OCI-LY7 (cell line): ENCODE measurements around the gene GPR87. TPM values are rescaled to one million over a fixed set of nuclear protein-coding genes. Genes with fewer than 3 reads are reported as not detected.

Source experiments
- BruUV-seq: library from RNA; stranded (reverse); fragments of 400-500 nt; replicated peaks from 2 replicates; lab custom pipeline; 2021; lab: Mats Ljungman, UMichigan
- CTCF ChIA-PET: fragments of 300-600 bp; sonication (Branson Sonifier 250); formaldehyde crosslinking; loops from one replicate; lab custom pipeline; 2022; ENCODE audit warnings: antibody characterized with exemption; ENCODE audit not compliant: unreplicated experiment; lab: Charles Lee
- POLR2A ChIA-PET: fragments of 300-600 bp; sonication (Branson Sonifier 250); formaldehyde crosslinking; loops from one replicate; lab custom pipeline; 2022; ENCODE audit warnings: antibody characterized with exemption; lab: Charles Lee
- DNase-seq: peaks from one replicate; pipeline ENCODE4 v3.0.0-alpha.2; 2015; ENCODE audit warnings: low spot score
- H2AFZ ChIP-seq: fragments of 200-600 bp; sonication (generic), shearing (Covaris generic); 2 replicates; pipeline ENCODE4 v1.6.1; 2014; ENCODE audit warnings: mild to moderate bottlenecking, antibody characterized with exemption, low read length, moderate library complexity
- H3K27ac ChIP-seq: fragments of 200-600 bp; sonication (generic); 2 replicates; pipeline ENCODE4 v1.5.1; 2014; ENCODE audit warnings: mixed run types, low read depth, mild to moderate bottlenecking, moderate library complexity, low read length, inconsistent platforms; ENCODE audit not compliant: poor library complexity, severe bottlenecking
- H3K36me3 ChIP-seq: fragments of 200-600 bp; sonication (generic); 2 replicates; pipeline ENCODE4 v1.6.1; 2014; ENCODE audit warnings: mild to moderate bottlenecking, antibody characterized with exemption, low read length, moderate library complexity, mixed read lengths; ENCODE audit not compliant: insufficient read depth
- H3K4me1 ChIP-seq: fragments of 200-600 bp; sonication (generic); 2 replicates; pipeline ENCODE4 v1.5.1; 2014; ENCODE audit warnings: mild to moderate bottlenecking, low read length; ENCODE audit not compliant: insufficient read depth, poor library complexity, severe bottlenecking
- H3K4me2 ChIP-seq: fragments of 200-600 bp; sonication (generic); 2 replicates; pipeline ENCODE4 v1.6.1; 2014; ENCODE audit warnings: mild to moderate bottlenecking, low read length
- H3K4me3 ChIP-seq: fragments of 200-600 bp; sonication (generic); 2 replicates; pipeline ENCODE4 v1.5.1; 2014; ENCODE audit warnings: mild to moderate bottlenecking, low read depth, low read length; ENCODE audit not compliant: poor library complexity, severe bottlenecking
- H3K79me2 ChIP-seq: fragments of 200-600 bp; sonication (generic); 2 replicates; pipeline ENCODE4 v1.6.1; 2016; ENCODE audit warnings: low read depth, mild to moderate bottlenecking, low read length, moderate library complexity, mixed read lengths; ENCODE audit not compliant: insufficient read depth
- H3K9me2 ChIP-seq: fragments of 200-600 bp; sonication (generic); 2 replicates; pipeline ENCODE4 v1.6.1; 2016; ENCODE audit warnings: mild to moderate bottlenecking, low read length, mixed read lengths; ENCODE audit not compliant: insufficient read depth
- H3K9me3 ChIP-seq: fragments of 200-600 bp; sonication (generic); 2 replicates; pipeline ENCODE4 v1.6.1; 2014; ENCODE audit warnings: mild to moderate bottlenecking, mixed run types, low read length, mixed read lengths
- H4K20me1 ChIP-seq: fragments of 200-600 bp; sonication (generic); 2 replicates; pipeline ENCODE4 v1.6.1; 2014; ENCODE audit warnings: mild to moderate bottlenecking, antibody characterized with exemption, low read length, moderate library complexity, mixed read lengths; ENCODE audit not compliant: insufficient read depth
- EZH2phosphoT487 ChIP-seq: fragments of 200-600 bp; sonication (generic); IDR thresholded peaks from 2 replicates; pipeline ENCODE4 v1.6.1; 2018; ENCODE audit warnings: low read depth, borderline replicate concordance, mild to moderate bottlenecking, mixed run types, antibody characterized with exemption, low read length, moderate library complexity, mixed read lengths
- intact Hi-C: fragments of 100-400 bp; cut with micrococcal nuclease; formaldehyde crosslinking; loops from one replicate; pipeline ENCODE4 v1.10.0; 2022; ENCODE audit not compliant: unreplicated experiment
- total RNA-seq, 2 experiments: library from RNA; depleted of rRNA in 1 of 2; stranded (reverse); fragments of >200 nt in 1 of 2; shearing (Covaris generic) in 1 of 2; gene quantifications; 2 replicates each; pipeline ENCODE4 v1.2.3, GENCODE V29; 2014 to 2022
- TF ChIP-seq, protein P1 (sequence below): fragments of 200-600 bp; sonication (generic); conservative IDR thresholded peaks from 2 replicates; pipeline ENCODE4 v1.5.1; 2014; ENCODE audit warnings: mild to moderate bottlenecking, antibody characterized with exemption, low read length, moderate library complexity, mixed read lengths

GPR87 gene
- total RNA-seq, 2 experiments from 2014 or later: not detected

GRCh38 chr3:151327571-151328198 lies 11.1 kb upstream of the GPR87 start:
- intact Hi-C loops: loop anchor here (1.0 to 5.0 kb wide), 2 partner anchors 100 to 159 kb away; no protein-coding TSS in a partner anchor
- no TSS peak for BruUV-seq
- Histone ChIP-seq H3K4me3 (no peak overlapping the region), H4K20me1 (no peaks in the 10 kb centered on the region), H3K36me3 (no peaks in the 10 kb centered on the region), H3K27ac (no peak overlapping the region), H3K4me1 (no peaks in the 10 kb centered on the region), H3K9me3 (no peaks in the 10 kb centered on the region), H3K4me2 (no peak overlapping the region), H3K79me2 (no peaks in the 10 kb centered on the region), H2AFZ (no peak overlapping the region), H3K9me2 (no peaks in the 10 kb centered on the region)
- TF ChIP-seq, protein P1, sequence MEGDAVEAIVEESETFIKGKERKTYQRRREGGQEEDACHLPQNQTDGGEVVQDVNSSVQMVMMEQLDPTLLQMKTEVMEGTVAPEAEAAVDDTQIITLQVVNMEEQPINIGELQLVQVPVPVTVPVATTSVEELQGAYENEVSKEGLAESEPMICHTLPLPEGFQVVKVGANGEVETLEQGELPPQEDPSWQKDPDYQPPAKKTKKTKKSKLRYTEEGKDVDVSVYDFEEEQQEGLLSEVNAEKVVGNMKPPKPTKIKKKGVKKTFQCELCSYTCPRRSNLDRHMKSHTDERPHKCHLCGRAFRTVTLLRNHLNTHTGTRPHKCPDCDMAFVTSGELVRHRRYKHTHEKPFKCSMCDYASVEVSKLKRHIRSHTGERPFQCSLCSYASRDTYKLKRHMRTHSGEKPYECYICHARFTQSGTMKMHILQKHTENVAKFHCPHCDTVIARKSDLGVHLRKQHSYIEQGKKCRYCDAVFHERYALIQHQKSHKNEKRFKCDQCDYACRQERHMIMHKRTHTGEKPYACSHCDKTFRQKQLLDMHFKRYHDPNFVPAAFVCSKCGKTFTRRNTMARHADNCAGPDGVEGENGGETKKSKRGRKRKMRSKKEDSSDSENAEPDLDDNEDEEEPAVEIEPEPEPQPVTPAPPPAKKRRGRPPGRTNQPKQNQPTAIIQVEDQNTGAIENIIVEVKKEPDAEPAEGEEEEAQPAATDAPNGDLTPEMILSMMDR: peak; percentile 89
- TF ChIP-seq EZH2phosphoT487: no peak
- CTCF ChIA-PET: no interaction called here
- POLR2A ChIA-PET: interaction anchor here (0.7 to 0.8 kb wide), 3 partner anchors 20 to 180 kb away, joined by 3 to 4 read pairs (median 4); no protein-coding TSS in a partner anchor
- peak; percentile 35 for DNase-seq

GRCh38 chr3:151322511-151322910 lies 5.9 kb upstream of the GPR87 start:
- no peak overlapping the region for H3K4me3 ChIP-seq
- ChIA-PET POLR2A (no interaction called here), CTCF (no interaction called here)
- no peaks in the 10 kb centered on the region for H4K20me1 ChIP-seq
- TF ChIP-seq, protein P1: no peak
- TF ChIP-seq EZH2phosphoT487: no peak
- no peaks in the 10 kb centered on the region for H3K79me2 ChIP-seq
- H3K9me3 ChIP-seq: no peaks in the 10 kb centered on the region
- H2AFZ ChIP-seq: no peak overlapping the region
- no peaks in the 10 kb centered on the region for H3K4me1 ChIP-seq
- BruUV-seq: no TSS peak
- no peak for DNase-seq
- no peak overlapping the region for H3K4me2 ChIP-seq
- no peaks in the 10 kb centered on the region for H3K36me3 ChIP-seq
- no peaks in the 10 kb centered on the region for H3K9me2 ChIP-seq
- intact Hi-C loops: no loop called here
- H3K27ac ChIP-seq: no peak overlapping the region

- no TSS peak for BruUV-seq
- Histone ChIP-seq H3K27ac (no peak overlapping the region), H3K36me3 (no peaks in the 10 kb centered on the region), H4K20me1 (no peaks in the 10 kb centered on the region), H3K9me2 (no peaks in the 10 kb centered on the region), H3K79me2 (no peaks in the 10 kb centered on the region), H3K9me3 (no peaks in the 10 kb centered on the region), H3K4me2 (no peak overlapping the region), H2AFZ (no peak overlapping the region), H3K4me3 (no peak overlapping the region), H3K4me1 (no peaks in the 10 kb centered on the region)
- CTCF ChIA-PET: no interaction called here
- intact Hi-C loops: no loop called here
- no peak for DNase-seq
- POLR2A ChIA-PET: interaction anchor here (0.5 to 1.3 kb wide), 2 partner anchors 58 to 64 kb away, joined by 3 to 5 read pairs; no protein-coding TSS in a partner anchor
- TF ChIP-seq EZH2phosphoT487: no peak
- TF ChIP-seq, protein P1: no peak
These were observed 4.9 kb upstream of the GPR87 start for GRCh38 chr3:151321526-151321925.
